H1 (cell line): Measurements from ENCODE around the gene TERB1. TPM values are rescaled to one million over a fixed set of nuclear protein-coding genes. Genes with fewer than 3 reads are reported as not detected.

Experiments used
- CTCF ChIA-PET: fragments of 300-600 bp; sonication (Branson Sonifier 250); formaldehyde crosslinking; loops from one replicate; lab custom pipeline; 2021; ENCODE audit not compliant: partially characterized antibody; lab: Charles Lee
- POLR2A ChIA-PET: fragments of 300-600 bp; sonication (Branson Sonifier 250); formaldehyde crosslinking; loops from one replicate; lab custom pipeline; 2021; ENCODE audit warnings: inconsistent platforms; ENCODE audit not compliant: partially characterized antibody; lab: Charles Lee
- DNase-seq, 2 experiments: peaks; one replicate each; pipeline versions ENCODE4 v3.0.0 to v3.0.0-alpha.2; 2010 to 2022; ENCODE audit warnings: low spot score in 2 of 2, low read depth in 1 of 2, mixed read lengths in 1 of 2
- FAIRE-seq: peaks from 2 replicates; lab custom pipeline; 2011; peaks lifted over from hg19 to GRCh38; lab: Jason Lieb, UNC
- H2AFZ ChIP-seq: 2 replicates; pipeline ENCODE4 v1.8.1; 2012; ENCODE audit warnings: low read length, inconsistent platforms
- H2AK5ac ChIP-seq: 2 replicates; pipeline ENCODE4 v1.6.1; 2013; ENCODE audit warnings: low read depth, low read length
- H2BK120ac ChIP-seq: replicated peaks from 2 replicates; pipeline ENCODE3; 2013; ENCODE audit warnings: low read depth, low read length, inconsistent platforms
- H2BK12ac ChIP-seq: 2 replicates; pipeline ENCODE4 v1.6.1; 2013; ENCODE audit warnings: low read depth, low read length
- H2BK15ac ChIP-seq: 2 replicates; pipeline ENCODE4 v1.6.1; 2013; ENCODE audit warnings: low read length
- H2BK20ac ChIP-seq: 2 replicates; pipeline ENCODE4 v1.6.1; 2013; ENCODE audit warnings: low read length
- H2BK5ac ChIP-seq: 2 replicates; pipeline ENCODE4 v1.6.1; 2013; ENCODE audit warnings: low read depth, low read length
- H3K14ac ChIP-seq: 2 replicates; pipeline ENCODE4 v1.6.1; 2013; ENCODE audit warnings: inconsistent platforms; ENCODE audit not compliant: insufficient read length
- H3K18ac ChIP-seq: 2 replicates; pipeline ENCODE4 v1.6.1; 2013; ENCODE audit warnings: low read length; ENCODE audit errors: extremely low read depth
- H3K23ac ChIP-seq: 2 replicates; pipeline ENCODE4 v1.6.1; 2013; ENCODE audit warnings: inconsistent platforms; ENCODE audit not compliant: insufficient read length
- H3K23me2 ChIP-seq: 2 replicates; pipeline ENCODE4 v1.6.1; 2013; ENCODE audit warnings: low read depth, low read length
- H3K27ac ChIP-seq: 2 replicates; pipeline ENCODE4 v1.6.1; 2011; ENCODE audit warnings: low read depth, low read length, inconsistent platforms
- H3K27me3 ChIP-seq, 4 experiments: replicated peaks in 1 of 4; 1 replicate in 1 of 4; 2 replicates in 3 of 4; pipeline versions ENCODE4 v1.6.1 to v1.8.1; 2011 to 2013; ENCODE audit warnings: low read length in 3 of 4, mild to moderate bottlenecking in 3 of 4, inconsistent platforms in 2 of 4, mixed read lengths in 2 of 4, moderate library complexity in 1 of 4; ENCODE audit not compliant: control insufficient read depth in 3 of 4, insufficient read depth in 3 of 4; ENCODE audit errors: extremely low read depth in 1 of 4
- H3K36me3 ChIP-seq, 4 experiments: 2 replicates each; pipeline versions ENCODE4 v1.6.1 to v1.8.1; 2011 to 2013; ENCODE audit warnings: mild to moderate bottlenecking in 4 of 4, low read length in 3 of 4, moderate library complexity in 2 of 4, control low read depth in 1 of 4, inconsistent platforms in 1 of 4; ENCODE audit not compliant: insufficient read depth in 4 of 4, control insufficient read depth in 2 of 4
- H3K4ac ChIP-seq: replicated peaks from 2 replicates; pipeline ENCODE3; 2013; ENCODE audit warnings: low read length, low read depth, mixed read lengths, inconsistent platforms; ENCODE audit not compliant: insufficient read length
- H3K4me1 ChIP-seq, 4 experiments: replicated peaks in 1 of 4; 1 replicate in 1 of 4; 2 replicates in 3 of 4; pipeline versions ENCODE4 v1.6.1 to v1.8.1; 2011 to 2013; ENCODE audit warnings: low read length in 3 of 4, inconsistent platforms in 2 of 4, mixed read lengths in 1 of 4; ENCODE audit not compliant: insufficient read depth in 4 of 4, control insufficient read depth in 3 of 4
- H3K4me2 ChIP-seq, 2 experiments: 2 replicates each; pipeline versions ENCODE4 v1.6.1 to v1.8.1; 2011 to 2013; ENCODE audit warnings: low read depth in 2 of 2, low read length in 2 of 2, control low read depth in 1 of 2, inconsistent platforms in 1 of 2, mild to moderate bottlenecking in 1 of 2; ENCODE audit not compliant: insufficient read depth in 1 of 2
- H3K4me3 ChIP-seq, 4 experiments: fragments of 200-600, 300-600 bp in 1 of 4; sonication (generic), shearing (Covaris generic), sonication (Bioruptor Twin) in 1 of 4; 2 replicates each; pipeline versions ENCODE4 v1.5.1 to v1.8.1; 2011 to 2016; ENCODE audit warnings: low read length in 4 of 4, low read depth in 3 of 4, control low read depth in 2 of 4, inconsistent platforms in 2 of 4, mild to moderate bottlenecking in 2 of 4, mixed read lengths in 1 of 4, moderate library complexity in 1 of 4; ENCODE audit not compliant: insufficient read depth in 2 of 4; ENCODE audit errors: extremely low read depth in 1 of 4
- H3K56ac ChIP-seq: replicated peaks from 2 replicates; pipeline ENCODE3; 2013; ENCODE audit warnings: low read depth, mild to moderate bottlenecking, mixed read lengths, low read length, inconsistent platforms; ENCODE audit not compliant: insufficient read length
- H3K79me1 ChIP-seq: 2 replicates; pipeline ENCODE4 v1.6.1; 2013; ENCODE audit warnings: low read depth, low read length, control low read depth
- H3K79me2 ChIP-seq, 2 experiments: 2 replicates each; pipeline versions ENCODE4 v1.6.1 to v1.8.1; 2012 to 2013; ENCODE audit warnings: low read length in 2 of 2, mild to moderate bottlenecking in 2 of 2, inconsistent platforms in 1 of 2; ENCODE audit not compliant: insufficient read depth in 2 of 2, control insufficient read depth in 1 of 2
- H3K9ac ChIP-seq, 4 experiments: replicated peaks in 1 of 4; 1 replicate in 1 of 4; 2 replicates in 3 of 4; pipeline versions ENCODE4 v1.6.1 to v1.8.1; 2011 to 2013; ENCODE audit warnings: low read depth in 3 of 4, low read length in 3 of 4, control low read depth in 2 of 4, mild to moderate bottlenecking in 2 of 4, moderate library complexity in 2 of 4, inconsistent platforms in 1 of 4; ENCODE audit errors: extremely low read depth in 1 of 4
- H3K9me3 ChIP-seq, 2 experiments: 2 replicates each; pipeline versions ENCODE4 v1.6.1 to v1.8.1; 2012 to 2013; ENCODE audit warnings: mild to moderate bottlenecking in 2 of 2, moderate library complexity in 2 of 2, control low read depth in 1 of 2, inconsistent platforms in 1 of 2, low read depth in 1 of 2, low read length in 1 of 2, mixed read lengths in 1 of 2; ENCODE audit not compliant: insufficient read depth in 2 of 2
- H4K20me1 ChIP-seq, 2 experiments: replicated peaks in 1 of 2; 2 replicates each; pipeline versions ENCODE3 to v1.8.1; 2011 to 2013; ENCODE audit warnings: inconsistent platforms in 2 of 2, low read length in 2 of 2, mild to moderate bottlenecking in 1 of 2; ENCODE audit not compliant: insufficient read depth in 2 of 2, control insufficient read depth in 1 of 2
- H4K5ac ChIP-seq: 2 replicates; pipeline ENCODE4 v1.6.1; 2013; ENCODE audit warnings: low read length, low read depth, mixed read lengths, inconsistent platforms; ENCODE audit not compliant: insufficient read length
- H4K8ac ChIP-seq: 2 replicates; pipeline ENCODE4 v1.8.0; 2013; ENCODE audit warnings: mild to moderate bottlenecking, moderate library complexity, low read length, inconsistent platforms; ENCODE audit not compliant: insufficient read depth; ENCODE audit errors: extremely low read depth
- H4K91ac ChIP-seq: replicated peaks from 2 replicates; pipeline ENCODE3; 2013; ENCODE audit warnings: low read length, mixed read lengths, inconsistent platforms; ENCODE audit not compliant: insufficient read length
- CHD2 ChIP-seq: IDR thresholded peaks from 2 replicates; pipeline ENCODE4 v1.6.1; 2012; ENCODE audit warnings: low read length, improper control_type of control experiment
- EGR1 ChIP-seq: IDR thresholded peaks from 2 replicates; pipeline ENCODE4 v1.6.1; 2011; ENCODE audit warnings: low read depth, low read length, borderline replicate concordance
- FOSL1 ChIP-seq: IDR thresholded peaks from 2 replicates; pipeline ENCODE4 v1.6.1; 2011; ENCODE audit warnings: mild to moderate bottlenecking, low read depth, low read length, moderate library complexity; ENCODE audit not compliant: insufficient read depth
- HDAC6 ChIP-seq: IDR thresholded peaks from one replicate; pipeline ENCODE4 v1.7.1; 2012; ENCODE audit warnings: low read depth, mild to moderate bottlenecking, inconsistent platforms, low read length, moderate library complexity
- MAX ChIP-seq: IDR thresholded peaks from 2 replicates; pipeline ENCODE4 v1.6.1; 2012; ENCODE audit warnings: inconsistent platforms
- NRF1 ChIP-seq: IDR thresholded peaks from 2 replicates; pipeline ENCODE4 v1.6.1; 2011; ENCODE audit warnings: mild to moderate bottlenecking, low read depth, low read length, improper control_type of control experiment
- POLR2A ChIP-seq, 2 experiments: IDR thresholded peaks; 1 replicate in 1 of 2; 2 replicates in 1 of 2; pipeline ENCODE4 v1.6.1; 2011; ENCODE audit warnings: low read depth in 2 of 2, low read length in 2 of 2, mild to moderate bottlenecking in 2 of 2; ENCODE audit errors: control extremely low read depth in 1 of 2
- RXRA ChIP-seq: IDR thresholded peaks from 2 replicates; pipeline ENCODE4 v1.6.1; 2011; ENCODE audit warnings: low read depth, mild to moderate bottlenecking, low read length, moderate library complexity; ENCODE audit not compliant: insufficient read depth
- SIN3A ChIP-seq, 2 experiments: IDR thresholded peaks in 1 of 2; conservative IDR thresholded peaks in 1 of 2; 2 replicates each; pipeline ENCODE4 v1.6.1; 2011 to 2012; ENCODE audit warnings: low read length in 2 of 2, improper control_type of control experiment in 1 of 2, low read depth in 1 of 2, mild to moderate bottlenecking in 1 of 2
- SIRT6 ChIP-seq: IDR thresholded peaks from one replicate; pipeline ENCODE4 v1.7.1; 2012; ENCODE audit warnings: low read length, inconsistent platforms
- SP1 ChIP-seq: IDR thresholded peaks from 2 replicates; pipeline ENCODE4 v1.6.1; 2011; ENCODE audit warnings: low read depth, low read length
- SRF ChIP-seq: IDR thresholded peaks from 2 replicates; pipeline ENCODE4 v1.6.1; 2011; ENCODE audit warnings: mild to moderate bottlenecking, low read depth, low read length, moderate library complexity
- TBP ChIP-seq: IDR thresholded peaks from 2 replicates; pipeline ENCODE4 v1.6.1; 2011; ENCODE audit warnings: low read depth, low read length, improper control_type of control experiment
- WGBS, 2 experiments: shearing (Covaris generic) in 1 of 2; methylation state at CpG; one replicate each; pipeline versions ENCODE4 v1.1.6 to v1.1.7; 2013 to 2015; ENCODE audit warnings: low lambda C conversion rate in 2 of 2, mixed read lengths in 2 of 2, inconsistent platforms in 1 of 2, low coverage in 1 of 2, missing lambda C conversion rate in 1 of 2; ENCODE audit not compliant: insufficient replicate concordance in 2 of 2, insufficient coverage in 1 of 2, insufficient read length in 1 of 2; ENCODE audit errors: extremely low coverage in 1 of 2, missing lambda C conversion rate in 1 of 2; 5-methylcytosine and 5-hydroxymethylcytosine counted together
- polyA plus RNA-seq, 7 experiments: library from polyadenylated mRNA; depleted of rRNA in 3 of 7; stranded (reverse) in 5 of 7; unstranded in 2 of 7; fragments of >200 nt in 5 of 7; fragments of 200-250 nt in 2 of 7; gene quantifications; 1 replicate in 5 of 7; 2 replicates in 1 of 7; 4 replicates in 1 of 7; pipeline versions ENCODE4 v1.2.1 to v1.2.3, GENCODE V29; 2011 to 2013; ENCODE audit warnings: missing spikeins in 2 of 7, mixed read lengths in 2 of 7
- total RNA-seq: library from RNA; stranded (reverse); fragmentation: NEBNext Ultra II Directional; extraction: Animal tissue kit (Norgen Biotek cat#: 25700); gene quantifications from 2 replicates; pipeline ENCODE4 v1.2.1, GENCODE V29; 2021

Gene TERB1
- total and polyA plus RNA-seq, 2 of the 8 experiments (the other 6 are each of a cell fraction or from before 2014, with no cell fraction given): not detected

GRCh38 chr16:66850115-66850815 lies 48.9 kb upstream of the TERB1 start:
- no peak overlapping the region for H3K18ac ChIP-seq
- H3K27me3 ChIP-seq: peaks cover 7 to 19% (median 12%) of the 10 kb centered on the region in 4 experiments
- no peaks in the 10 kb centered on the region for H3K36me3 ChIP-seq
- H4K20me1 ChIP-seq: peaks cover 0 to 3% of the 10 kb centered on the region in 2 experiments
- H2BK15ac ChIP-seq: no peak overlapping the region
- no peak overlapping the region for H3K14ac ChIP-seq
- POLR2A ChIA-PET: interaction anchor here (1.1 to 2.0 kb wide), 3 partner anchors 9 to 20 kb away, joined by 4 to 6 read pairs (median 4); partner anchors contain the start of gene NAE1
- no peak overlapping the region for H4K5ac ChIP-seq
- FAIRE-seq (no peak), DNase-seq (no peak)
- H4K91ac ChIP-seq: no peak overlapping the region
- no peak overlapping the region for H2AFZ ChIP-seq
- H3K9ac ChIP-seq: no peak overlapping the region
- peaks cover 0 to 2% (median 0%) of the 10 kb centered on the region in 4 experiments; a peak in 1 of 7 replicates for H3K4me1 ChIP-seq
- no peak overlapping the region for H3K27ac ChIP-seq
- no peak overlapping the region for H3K23ac ChIP-seq
- no peaks in the 10 kb centered on the region for H3K79me1 ChIP-seq
- no peak overlapping the region for H2AK5ac ChIP-seq
- no peak overlapping the region for H2BK12ac ChIP-seq
- no peak overlapping the region for H3K56ac ChIP-seq
- H2BK120ac ChIP-seq: no peak overlapping the region
- no peaks in the 10 kb centered on the region for H3K23me2 ChIP-seq
- H2BK5ac ChIP-seq: no peak overlapping the region
- no peaks in the 10 kb centered on the region for H3K79me2 ChIP-seq
- H3K9me3 ChIP-seq: no peaks in the 10 kb centered on the region
- CTCF ChIA-PET: interaction anchor here (0.6 to 13.4 kb wide), 10 partner anchors 10 to 124 kb away, joined by 3 to 162 read pairs (median 4); partner anchors contain the start of genes NAE1 and PDP2
- WGBS, 2 experiments: 87% methylated on average over 10 of the region's 14 CpGs; no CpG with 5 or more reads in 1 of the 2 experiments
- no peak overlapping the region for H3K4me3 ChIP-seq
- H3K4ac ChIP-seq: no peak overlapping the region
- H4K8ac ChIP-seq: no peak overlapping the region
- no peak overlapping the region for H2BK20ac ChIP-seq
- TF ChIP-seq HDAC6 (no peak), SRF (no peak), EGR1 (no peak), SIN3A (conservative IDR thresholded peaks at IDR 0.05 in 1 of 2, IDR thresholded peaks at IDR 0.05 in 1 of 2; ENCODE audit: low read depth in 1 of 2, low read length in 2 of 2) (no peak), POLR2A (IDR thresholded peaks at IDR 0.05; ENCODE audit: control extremely low read depth in 1 of 2, low read depth in 2 of 2, low read length in 2 of 2) (no peak), FOSL1 (no peak), SP1 (no peak), MAX (no peak), SIRT6 (no peak), TBP (no peak), RXRA (no peak), NRF1 (no peak), CHD2 (no peak)
- no peak overlapping the region for H3K4me2 ChIP-seq
